Activated CD8-positive, alpha-beta T cell treated with anti-CD3 and anti-CD28 coated beads for 36 hours (primary cell): ENCODE data around the gene ARAP3. TPM values are rescaled to one million over a fixed set of nuclear protein-coding genes. Genes with fewer than 3 reads are reported as not detected.
A peak's percentile ranks its signal among the peaks of the same experiment; 100 is the strongest.

Experiments
- ATAC-seq: fragments of 200-7000 bp; cut with Tn5 transposase; one replicate; pipeline ENCODE4 v1.10.0; 2021; ENCODE audit warnings: mild to moderate bottlenecking, moderate library complexity
- CTCF ChIA-PET: fragments of 350-600 bp; sonication (Branson Sonifier 250); formaldehyde crosslinking; loops from one replicate; lab custom pipeline; 2021; ENCODE audit warnings: antibody characterized with exemption; lab: Charles Lee
- POLR2A ChIA-PET: fragments of 350-600 bp; sonication (Branson Sonifier 250); formaldehyde crosslinking; loops from one replicate; lab custom pipeline; 2021; ENCODE audit warnings: antibody characterized with exemption; lab: Charles Lee
- DNase-seq: peaks from one replicate; pipeline ENCODE4 v3.0.0-alpha.2; 2020
- H3K27ac Mint-ChIP-seq: one replicate; pipeline ENCODE4 v1.8.0; 2021; ENCODE audit warnings: mild to moderate bottlenecking, mixed read lengths
- H3K27me3 Mint-ChIP-seq: one replicate; pipeline ENCODE4 v1.8.0; 2021; ENCODE audit warnings: mixed read lengths
- H3K36me3 Mint-ChIP-seq: one replicate; pipeline ENCODE4 v1.8.0; 2021; ENCODE audit warnings: low read depth, mixed read lengths
- H3K4me1 Mint-ChIP-seq: one replicate; pipeline ENCODE4 v1.8.0; 2021; ENCODE audit warnings: low read depth, mixed read lengths
- H3K4me3 Mint-ChIP-seq: one replicate; pipeline ENCODE4 v1.8.0; 2021; ENCODE audit warnings: mild to moderate bottlenecking, moderate library complexity, mixed read lengths
- H3K9me3 Mint-ChIP-seq: one replicate; pipeline ENCODE4 v1.8.0; 2021; ENCODE audit warnings: mixed read lengths
- intact Hi-C: fragments of 100-400 bp; cut with micrococcal nuclease; formaldehyde crosslinking; loops from one replicate; pipeline ENCODE4 v1.10.0; 2022
- total RNA-seq, 2 experiments: library from RNA; stranded (reverse); gene quantifications; one replicate each; pipeline ENCODE4 v1.2.3, GENCODE V29; 2021
- TF ChIP-seq, protein P1 (sequence below): fragments of 200-600 bp; IDR thresholded peaks from one replicate; pipeline ENCODE4 v1.8.0; 2022; ENCODE audit warnings: antibody characterized with exemption, mild to moderate bottlenecking

The ARAP3 gene
- total RNA-seq, 2 experiments from 2014 or later: 5.9 to 7.2 TPM

GRCh38 chr5:141605523-141606277, 76.3 kb downstream of the ARAP3 start:
- CTCF ChIA-PET: interaction anchor here (1.1 to 9.6 kb wide), 4 partner anchors 12 to 31 kb away, joined by 3 to 132 read pairs (median 26); partner anchors contain the start of genes DIAPH1, HDAC3 and RELL2

GRCh38 chr5:141603923-141604717, 77.9 kb downstream of the ARAP3 start:
- DNase-seq (peak; percentile 21), ATAC-seq (no peak)
- H3K27me3 Mint-ChIP-seq: no peaks in the 10 kb centered on the region
- peak overlapping the region; percentile 86 for H3K27ac Mint-ChIP-seq
- H3K4me1 Mint-ChIP-seq: peaks cover 83% of the 10 kb centered on the region
- intact Hi-C loops: loop anchor here (2.0 kb wide), 1 partner anchor 15 kb away; the partner anchor contains the start of gene DIAPH1
- H3K9me3 Mint-ChIP-seq: no peaks in the 10 kb centered on the region
- ChIA-PET POLR2A (interaction anchor here (0.7 to 1.8 kb wide), 3 partner anchors 11 to 16 kb away, joined by 3 to 6 read pairs (median 4); no protein-coding TSS in a partner anchor), CTCF (interaction anchor here (1.3 to 9.6 kb wide), 6 partner anchors 11 to 46 kb away, joined by 3 to 132 read pairs (median 6); partner anchors contain the start of gene DIAPH1)
- H3K4me3 Mint-ChIP-seq: peak overlapping the region; percentile 52
- TF ChIP-seq, protein P1, sequence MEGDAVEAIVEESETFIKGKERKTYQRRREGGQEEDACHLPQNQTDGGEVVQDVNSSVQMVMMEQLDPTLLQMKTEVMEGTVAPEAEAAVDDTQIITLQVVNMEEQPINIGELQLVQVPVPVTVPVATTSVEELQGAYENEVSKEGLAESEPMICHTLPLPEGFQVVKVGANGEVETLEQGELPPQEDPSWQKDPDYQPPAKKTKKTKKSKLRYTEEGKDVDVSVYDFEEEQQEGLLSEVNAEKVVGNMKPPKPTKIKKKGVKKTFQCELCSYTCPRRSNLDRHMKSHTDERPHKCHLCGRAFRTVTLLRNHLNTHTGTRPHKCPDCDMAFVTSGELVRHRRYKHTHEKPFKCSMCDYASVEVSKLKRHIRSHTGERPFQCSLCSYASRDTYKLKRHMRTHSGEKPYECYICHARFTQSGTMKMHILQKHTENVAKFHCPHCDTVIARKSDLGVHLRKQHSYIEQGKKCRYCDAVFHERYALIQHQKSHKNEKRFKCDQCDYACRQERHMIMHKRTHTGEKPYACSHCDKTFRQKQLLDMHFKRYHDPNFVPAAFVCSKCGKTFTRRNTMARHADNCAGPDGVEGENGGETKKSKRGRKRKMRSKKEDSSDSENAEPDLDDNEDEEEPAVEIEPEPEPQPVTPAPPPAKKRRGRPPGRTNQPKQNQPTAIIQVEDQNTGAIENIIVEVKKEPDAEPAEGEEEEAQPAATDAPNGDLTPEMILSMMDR: no peak
- H3K36me3 Mint-ChIP-seq: peaks cover 12% of the 10 kb centered on the region

More at GRCh38 chr5:141605523-141606277, 76.3 kb downstream of the ARAP3 start:
- H3K36me3 Mint-ChIP-seq: peaks cover 18% of the 10 kb centered on the region
- H3K4me1 Mint-ChIP-seq: peaks cover 80% of the 10 kb centered on the region
- POLR2A ChIA-PET: interaction anchor here (0.7 to 0.9 kb wide), 3 partner anchors 13 to 63 kb away, joined by 3 to 9 read pairs (median 3); partner anchors contain the start of genes DIAPH1 and RELL2
- peak overlapping the region; percentile 62 for H3K4me3 Mint-ChIP-seq
- no peaks in the 10 kb centered on the region for H3K9me3 Mint-ChIP-seq
- ATAC-seq: peak; percentile 93
- peak overlapping the region; percentile 94 for H3K27ac Mint-ChIP-seq
- DNase-seq: peak; percentile 88
- intact Hi-C loops: loop anchor here (2.0 kb wide), 1 partner anchor 13 kb away; the partner anchor contains the start of gene DIAPH1
- TF ChIP-seq, protein P1: no peak
- no peaks in the 10 kb centered on the region for H3K27me3 Mint-ChIP-seq

Other genes starting within 250 kb of the ARAP3 start
- not detected for gene PCDHGC3, start 206.3 kb downstream of the ARAP3 start, total RNA-seq
- not detected for gene PCDHGC4, start 197.2 kb downstream of the ARAP3 start, total RNA-seq
- not detected for gene PCDHGC5, start 193.1 kb downstream of the ARAP3 start, total RNA-seq
- gene DIAPH1, start 63.2 kb downstream of the ARAP3 start, total RNA-seq: 100 to 1,000 TPM; 209 to 218 TPM
- 10 to 100 TPM; 94.8 to 98.3 TPM for gene HDAC3, start 45.4 kb downstream of the ARAP3 start, total RNA-seq
- gene RELL2, start 45.2 kb downstream of the ARAP3 start, total RNA-seq: 10 to 100 TPM; 31.4 to 35.6 TPM
- gene FCHSD1, start 30.8 kb downstream of the ARAP3 start, total RNA-seq: 10 to 100 TPM; 30.1 to 31.8 TPM
- gene PCDH1, start 196.2 kb upstream of the ARAP3 start, total RNA-seq: under 1 TPM in 1 of 2 experiments, not detected in 1; 0.87 TPM
- 10 to 100 TPM; 50.1 to 57.4 TPM for gene DELE1, start 241.6 kb upstream of the ARAP3 start, total RNA-seq